Myocyte (in vitro differentiated cells): ENCODE measurements around the gene CFAP69. TPM values are rescaled to one million over a fixed set of nuclear protein-coding genes. Genes with fewer than 3 reads are reported as not detected.
"Not testable (repeated sequence)": the region's sequence is repeated elsewhere in the genome, so short reads cannot be mapped to it uniquely, and the experiment has no call there.

ENCODE experiments used
- DNase-seq: peaks from one replicate; pipeline ENCODE4 v3.0.0-alpha.2; 2012; ENCODE audit warnings: low read depth
- total RNA-seq: library from RNA; depleted of rRNA; stranded (reverse); fragments of >200 nt; gene quantifications from 2 replicates; pipeline ENCODE4 v1.2.3, GENCODE V29; 2014

CFAP69 gene
- total RNA-seq, 1 donor from 2014 or later, result 2.5 TPM

GRCh38 chr7:90337106-90337505, 92.1 kb downstream of the CFAP69 start:
- peak; percentile 11 for DNase-seq

GRCh38 chr7:90345016-90345415, 100.0 kb downstream of the CFAP69 start:
- DNase-seq, result no peak

GRCh38 chr7:90345595-90346335, 100.8 kb downstream of the CFAP69 start:
- peak; percentile 64 for DNase-seq

GRCh38 chr7:90346336-90347125, 101.6 kb downstream of the CFAP69 start, which contains the start of gene GTPBP10:
GTPBP10 (plus strand) TSS chr7:90346716; CDS start chr7:90346742, 26 bp downstream.
- peak; percentile 98 for DNase-seq

GRCh38 chr7:90347759-90348158, 102.8 kb downstream of the CFAP69 start:
- DNase-seq, result no peak

- no peak for DNase-seq
Observed at GRCh38 chr7:90349305-90349704, 104.3 kb downstream of the CFAP69 start.

GRCh38 chr7:90350032-90350431, 105.1 kb downstream of the CFAP69 start:
- not testable (repeated sequence) for DNase-seq

- no peak for DNase-seq
Observed at GRCh38 chr7:90351987-90352386, 107.0 kb downstream of the CFAP69 start.

Other genes starting within 250 kb of the CFAP69 start
- gene STEAP1, start 90.7 kb upstream of the CFAP69 start, total RNA-seq, result 12.5 and 14.4 TPM in 2 replicates
- gene STEAP2, start 33.4 kb upstream of the CFAP69 start, total RNA-seq, result 6.9 and 7.1 TPM in 2 replicates
- not detected in 2 replicates for gene FAM237B, start 76.1 kb downstream of the CFAP69 start, total RNA-seq
- gene GTPBP10, start 101.5 kb downstream of the CFAP69 start, total RNA-seq, result 13.0 and 17.4 TPM in 2 replicates
- gene CLDN12, start 158.3 kb downstream of the CFAP69 start, total RNA-seq, result 40.7 and 42.0 TPM in 2 replicates
- not detected in 2 replicates for gene PTTG1IP2, start 224.5 kb downstream of the CFAP69 start, total RNA-seq